Measurements from ENCODE around the gene MRPS21. TPM values are rescaled to one million over a fixed set of nuclear protein-coding genes. Genes with fewer than 3 reads are reported as not detected.

Gene MRPS21
- 34.4 and 42.6 TPM in 2 replicates for total RNA-seq

DNA sequence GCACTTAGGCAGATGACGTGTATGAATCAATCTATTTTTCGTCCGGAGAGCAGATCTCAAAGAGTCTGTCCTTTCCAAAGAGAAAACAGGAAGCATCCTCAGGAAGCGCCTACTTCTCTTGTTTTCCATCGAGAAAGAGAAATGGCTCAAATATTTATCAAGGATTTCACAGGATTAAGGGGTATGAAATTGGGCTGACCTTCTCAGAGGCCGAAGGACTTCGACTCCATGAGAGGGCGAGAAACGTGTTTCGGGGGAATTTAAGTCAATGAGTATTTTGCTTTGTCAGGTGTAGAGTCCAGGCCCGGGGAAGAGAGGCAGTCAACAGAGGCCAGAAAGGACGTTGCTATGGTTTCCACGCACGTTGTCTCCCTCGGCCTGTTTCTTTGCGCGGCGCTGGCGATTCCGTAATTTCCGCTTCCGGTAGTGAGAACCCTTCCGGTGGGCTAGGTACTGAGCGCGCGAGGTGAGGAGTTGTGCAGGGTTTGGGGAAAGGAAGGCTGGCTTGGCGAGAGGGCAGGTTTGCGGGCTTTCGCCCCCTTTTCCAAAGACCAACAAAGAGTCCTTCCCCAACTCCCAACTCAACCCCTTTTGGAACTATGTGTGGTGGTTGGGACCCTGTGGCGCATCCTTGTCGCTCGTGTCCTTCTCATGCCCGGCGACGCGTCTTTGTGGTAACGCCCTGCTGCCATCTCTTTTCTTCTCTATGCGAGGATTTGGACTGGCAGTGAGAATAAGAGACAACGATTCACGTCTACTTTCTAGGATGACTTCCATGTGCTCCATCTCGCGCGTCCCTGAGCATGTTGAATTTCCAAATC is at the start of gene MRPS21:
Gene MRPS21, plus strand, starts transcription at position 429 of the 821 bp plus-strand sequence. CDS start 506 bp downstream, outside the sequence.

DNA sequence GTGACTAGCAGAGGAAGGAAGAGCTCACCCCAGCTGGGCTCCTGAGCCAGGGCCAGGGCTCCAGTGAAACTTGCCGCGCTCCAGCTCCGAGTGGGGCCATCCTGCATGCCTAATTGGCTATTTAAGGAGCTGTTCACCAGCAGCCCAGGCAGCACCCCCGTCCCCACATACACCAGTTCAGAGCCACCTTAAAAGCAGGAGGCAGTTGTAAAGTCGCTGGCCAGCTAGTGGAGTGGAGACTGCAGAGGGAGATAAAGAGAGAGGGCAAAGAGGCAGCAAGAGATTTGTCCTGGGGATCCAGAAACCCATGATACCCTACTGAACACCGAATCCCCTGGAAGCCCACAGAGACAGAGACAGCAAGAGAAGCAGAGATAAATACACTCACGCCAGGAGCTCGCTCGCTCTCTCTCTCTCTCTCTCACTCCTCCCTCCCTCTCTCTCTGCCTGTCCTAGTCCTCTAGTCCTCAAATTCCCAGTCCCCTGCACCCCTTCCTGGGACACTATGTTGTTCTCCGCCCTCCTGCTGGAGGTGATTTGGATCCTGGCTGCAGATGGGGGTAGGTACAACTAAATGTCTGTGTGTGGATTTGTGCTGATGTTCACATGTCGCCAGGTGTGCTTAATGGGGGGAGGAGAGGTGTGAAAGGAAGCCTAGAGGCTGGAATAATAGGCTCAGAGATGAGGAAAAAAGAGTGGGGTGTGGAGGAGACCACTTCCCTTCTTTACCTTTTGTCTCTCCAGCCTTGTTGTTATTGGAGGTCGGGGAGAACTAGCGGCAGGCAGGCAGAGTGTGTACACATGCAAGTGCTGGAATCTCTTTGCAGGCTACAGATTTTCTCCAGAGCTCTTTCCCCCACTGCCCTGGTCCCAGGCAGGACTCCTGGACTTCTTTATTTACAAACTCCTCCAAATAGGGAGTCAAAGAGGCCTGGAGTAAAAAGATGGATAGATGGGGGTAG is 35.8 kb upstream of the MRPS21 start, which contains the start of gene CA14:
Gene CA14, plus strand, starts transcription at position 151 of the 962 bp plus-strand sequence. Its CDS starts 355 bp downstream, at position 506.

DNA sequence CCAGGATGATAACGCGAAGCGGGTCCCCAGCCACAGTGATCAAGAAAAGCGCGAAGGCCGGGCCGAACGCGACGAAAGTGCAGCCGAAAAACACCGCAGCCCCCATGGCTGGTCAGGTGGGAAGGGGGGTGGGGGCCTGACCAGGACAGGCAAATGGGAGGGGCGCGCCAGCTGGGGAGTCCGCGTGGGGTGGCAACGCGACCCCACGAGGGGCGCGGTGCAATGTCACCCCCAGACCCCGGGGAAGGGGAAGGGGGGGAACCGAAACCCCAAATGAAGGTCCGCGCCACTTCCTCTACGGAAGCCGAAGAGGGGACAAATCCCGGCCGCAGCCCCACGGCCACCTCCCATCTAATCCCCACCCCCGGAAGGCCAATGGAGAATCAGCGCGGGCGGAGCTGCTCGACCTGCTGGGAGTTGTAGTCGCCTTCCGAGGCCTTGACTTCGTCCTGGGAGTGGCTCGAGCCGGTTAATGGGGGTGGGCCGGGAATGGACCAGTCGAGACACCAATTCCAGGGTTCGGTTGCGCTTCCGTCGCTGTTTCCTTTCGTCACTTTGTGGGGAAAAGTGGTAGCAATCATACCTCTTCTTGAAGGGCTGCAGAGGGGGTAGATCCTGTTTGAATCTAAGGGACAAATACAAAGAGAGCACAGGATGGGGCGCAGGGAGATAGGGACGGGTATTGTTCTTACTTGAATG is 24.8 kb upstream of the MRPS21 start, which contains the start of gene APH1A:
Gene APH1A, minus strand, starts transcription at position 312 of the 699 bp plus-strand sequence. Its CDS starts 206 bp downstream, at position 106.

DNA sequence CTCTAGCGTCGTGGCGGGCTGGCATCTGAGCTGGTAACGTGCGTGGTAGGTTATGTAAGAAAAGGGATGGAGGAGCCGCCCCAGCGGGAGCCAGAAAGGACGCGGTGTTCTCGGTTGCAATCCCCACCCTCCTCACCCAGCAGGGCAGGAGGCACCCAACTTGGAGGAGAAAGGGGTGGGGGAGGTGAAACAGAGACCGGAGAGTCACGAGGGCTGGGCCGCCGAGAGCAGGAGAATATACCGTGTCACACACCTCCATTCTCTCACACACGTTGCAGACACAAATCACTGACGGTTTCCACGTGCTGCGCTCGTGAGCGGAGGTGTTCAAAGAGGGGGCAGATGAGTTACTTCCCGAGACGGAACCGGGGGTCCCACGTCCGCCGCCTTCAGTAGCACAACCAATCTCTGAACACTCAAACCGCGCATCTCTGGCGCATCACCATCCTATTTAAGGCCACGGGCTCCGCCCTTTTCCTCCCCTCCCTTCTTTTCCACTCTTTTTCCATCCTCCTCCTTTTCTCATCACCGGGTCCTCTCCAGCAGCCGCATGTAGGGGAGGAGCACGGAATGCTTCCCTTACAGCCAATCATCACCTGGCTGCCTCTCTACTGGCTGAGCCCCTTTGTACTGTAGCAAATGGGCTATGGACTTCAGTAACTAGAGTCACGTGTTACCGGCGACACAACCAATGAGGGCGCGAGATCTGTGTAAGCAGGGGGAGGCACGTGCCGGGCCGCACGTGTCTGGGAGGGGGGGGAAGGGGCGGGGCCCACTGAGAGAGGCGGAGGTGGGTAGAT is 11.7 kb upstream of the MRPS21 start, which contains the start of gene CIART:
Gene CIART, plus strand, starts transcription at position 797 of the 800 bp plus-strand sequence. CDS start 714 bp downstream, outside the sequence.

Other genes starting within 250 kb of the MRPS21 start
- 29.7 and 32.3 TPM in 2 replicates for gene VPS45, start 226.1 kb upstream of the MRPS21 start, total RNA-seq
- gene PLEKHO1, start 143.9 kb upstream of the MRPS21 start, total RNA-seq: 33.2 and 40.8 TPM in 2 replicates
- gene ANP32E, start 57.7 kb upstream of the MRPS21 start, total RNA-seq: 17.6 and 22.3 TPM in 2 replicates
- gene CA14, start 36.1 kb upstream of the MRPS21 start, total RNA-seq: not detected in 2 replicates
- gene APH1A, start 24.8 kb upstream of the MRPS21 start, total RNA-seq: 94.8 and 109 TPM in 2 replicates
- gene C1orf54, start 21.1 kb upstream of the MRPS21 start, total RNA-seq: 6.1 and 9.9 TPM in 2 replicates
- 1.2 and 2.2 TPM in 2 replicates for gene CIART, start 11.3 kb upstream of the MRPS21 start, total RNA-seq
- gene PRPF3, start 27.7 kb downstream of the MRPS21 start, total RNA-seq: 34.2 and 49.1 TPM in 2 replicates
- 8.8 and 11.9 TPM in 2 replicates for gene RPRD2, start 70.3 kb downstream of the MRPS21 start, total RNA-seq
- 22.3 and 26.1 TPM in 2 replicates for gene TARS2, start 193.6 kb downstream of the MRPS21 start, total RNA-seq
- 23.9 and 26.8 TPM in 2 replicates for gene ECM1, start 214.2 kb downstream of the MRPS21 start, total RNA-seq
- gene FALEC, start 221.9 kb downstream of the MRPS21 start, total RNA-seq: not detected in 2 replicates